GM12878 (cell line): ENCODE results near the gene MAN1A1. TPM values are rescaled to one million over a fixed set of nuclear protein-coding genes. Genes with fewer than 3 reads are reported as not detected.

Experiments
- ATAC-seq: fragments of 200-7000 bp; cut with Tn5 transposase; 3 replicates; pipeline ENCODE4 v1.9.1; 2020; ENCODE audit warnings: mild to moderate bottlenecking, moderate library complexity
- BruUV-seq: library from RNA; stranded (reverse); fragments of 400-500 nt; replicated peaks from 2 replicates; lab custom pipeline; 2021; lab: Mats Ljungman, UMichigan
- CTCF ChIA-PET: fragments of 300-600 bp; sonication (Branson Sonifier 250); formaldehyde crosslinking; extraction: SDS; loops from one replicate; lab custom pipeline; 2021; ENCODE audit warnings: inconsistent platforms; lab: Yijun Ruan, JAX
- POLR2A ChIA-PET: fragments of 350-600 bp; formaldehyde crosslinking; extraction: SDS; loops from one replicate; lab custom pipeline; 2021; ENCODE audit warnings: inconsistent platforms; lab: Charles Lee
- RAD21 ChIA-PET: fragments of 300-600 bp; sonication (Branson Sonifier 250); formaldehyde crosslinking; loops from one replicate; lab custom pipeline; 2023; ENCODE audit warnings: antibody characterized with exemption; ENCODE audit not compliant: unreplicated experiment; lab: Charles Lee
- SMC1A ChIA-PET: fragments of 300-600 bp; sonication (Branson Sonifier 250); formaldehyde crosslinking; loops from one replicate; lab custom pipeline; 2023; ENCODE audit not compliant: unreplicated experiment, uncharacterized antibody; lab: Charles Lee
- DNase-seq: peaks from one replicate; pipeline ENCODE4 v3.0.0-alpha.2; 2011; ENCODE audit warnings: low read depth, low spot score
- FAIRE-seq: peaks from 3 replicates; lab custom pipeline; 2011; peaks lifted over from hg19 to GRCh38; lab: Jason Lieb, UNC
- H2AFZ ChIP-seq: 2 replicates; pipeline ENCODE4 v1.6.0; 2011; ENCODE audit warnings: low read depth, low read length, control low read depth; ENCODE audit not compliant: control insufficient read depth
- H3K27ac ChIP-seq: 2 replicates; pipeline ENCODE4 v1.5.1; 2011; ENCODE audit warnings: control low read depth; ENCODE audit not compliant: control insufficient read depth, insufficient read depth
- H3K27me3 ChIP-seq, 2 experiments: replicated peaks in 1 of 2; 2 replicates each; pipeline versions ENCODE4 v1.6.0 to v1.6.1; 2011; ENCODE audit warnings: low read length in 1 of 2; ENCODE audit not compliant: control insufficient read depth in 2 of 2, insufficient read depth in 2 of 2
- H3K36me3 ChIP-seq, 2 experiments: 2 replicates each; pipeline ENCODE4 v1.5.1; 2011; ENCODE audit warnings: low read length in 1 of 2; ENCODE audit not compliant: control insufficient read depth in 2 of 2, insufficient read depth in 2 of 2
- H3K4me1 ChIP-seq: 2 replicates; pipeline ENCODE4 v1.6.1; 2011; ENCODE audit warnings: mild to moderate bottlenecking, low read length, moderate library complexity, mixed read lengths; ENCODE audit not compliant: control insufficient read depth, insufficient read depth
- H3K4me2 ChIP-seq: 2 replicates; pipeline ENCODE4 v1.6.0; 2011; ENCODE audit warnings: control low read depth; ENCODE audit not compliant: control insufficient read depth, insufficient read depth
- H3K4me3 ChIP-seq: fragments of 200-600 bp; sonication (generic); 2 replicates; pipeline ENCODE4 v1.5.1; 2016
- H3K79me2 ChIP-seq: 2 replicates; pipeline ENCODE4 v1.6.0; 2011; ENCODE audit warnings: low read length; ENCODE audit not compliant: control insufficient read depth, insufficient read depth
- H3K9ac ChIP-seq: 2 replicates; pipeline ENCODE4 v1.8.0; 2011; ENCODE audit warnings: low read length, control low read depth, mixed read lengths; ENCODE audit not compliant: control insufficient read depth, insufficient read depth
- H3K9me3 ChIP-seq: replicated peaks from 3 replicates; pipeline ENCODE4 v1.5.1; 2011; ENCODE audit warnings: mild to moderate bottlenecking, low read length; ENCODE audit not compliant: control insufficient read depth, insufficient read depth
- H4K20me1 ChIP-seq: 2 replicates; pipeline ENCODE4 v1.6.0; 2011; ENCODE audit not compliant: control insufficient read depth, insufficient read depth
- BCL11A ChIP-seq: IDR thresholded peaks from 2 replicates; pipeline ENCODE4 v1.6.1; 2011; ENCODE audit warnings: low read depth, low read length
- CHD1 ChIP-seq: IDR thresholded peaks from 2 replicates; pipeline ENCODE4 v1.6.1; 2012; ENCODE audit warnings: low read depth, low read length, improper control_type of control experiment
- CHD2 ChIP-seq: IDR thresholded peaks from 2 replicates; pipeline ENCODE4 v1.6.1; 2011; ENCODE audit warnings: low read depth, low read length, improper control_type of control experiment, borderline replicate concordance
- DPF2 ChIP-seq: fragments of 450-650 bp; IDR thresholded peaks from 2 replicates; pipeline ENCODE4 v1.6.1; 2017; ENCODE audit warnings: mild to moderate bottlenecking
- ETV6 ChIP-seq, 2 experiments: fragments of 450-650 bp in 1 of 2; IDR thresholded peaks in 1 of 2; conservative IDR thresholded peaks in 1 of 2; 2 replicates each; pipeline ENCODE4 v1.6.1; 2014; ENCODE audit warnings: antibody characterized with exemption in 1 of 2, borderline replicate concordance in 1 of 2, low read depth in 1 of 2, mild to moderate bottlenecking in 1 of 2, moderate library complexity in 1 of 2
- HSF1 ChIP-seq: fragments of 150-350 bp; IDR thresholded peaks from 2 replicates; pipeline ENCODE4 v1.6.1; 2014; ENCODE audit warnings: mild to moderate bottlenecking, low read depth, low read length
- MEF2B ChIP-seq: fragments of 450-650 bp; IDR thresholded peaks from 2 replicates; pipeline ENCODE4 v1.6.1; 2018; ENCODE audit warnings: mild to moderate bottlenecking, moderate library complexity; ENCODE audit not compliant: partially characterized antibody, poor library complexity, severe bottlenecking
- NR2C2 ChIP-seq: IDR thresholded peaks from 2 replicates; pipeline ENCODE4 v1.6.1; 2011; ENCODE audit warnings: borderline replicate concordance, low read depth; ENCODE audit not compliant: control insufficient read depth, insufficient read length
- SIX5 ChIP-seq: IDR thresholded peaks from 2 replicates; pipeline ENCODE4 v1.6.1; 2011; ENCODE audit warnings: mild to moderate bottlenecking, low read depth, low read length, moderate library complexity; ENCODE audit not compliant: severe bottlenecking
- SMAD1 ChIP-seq: fragments of 450-650 bp; IDR thresholded peaks from 2 replicates; pipeline ENCODE4 v1.6.1; 2018; ENCODE audit warnings: mild to moderate bottlenecking, low read depth; ENCODE audit not compliant: partially characterized antibody
- SPI1 ChIP-seq: IDR thresholded peaks from 2 replicates; pipeline ENCODE4 v1.6.1; 2011; ENCODE audit warnings: low read depth, mild to moderate bottlenecking, low read length, moderate library complexity, borderline replicate concordance; ENCODE audit not compliant: insufficient read depth
- TCF7 ChIP-seq: IDR thresholded peaks from 2 replicates; pipeline ENCODE4 v1.6.1; 2014; ENCODE audit warnings: antibody characterized with exemption, borderline replicate concordance
- YBX1 ChIP-seq: fragments of 450-650 bp; IDR thresholded peaks from 2 replicates; pipeline ENCODE4 v1.6.1; 2016; ENCODE audit warnings: antibody characterized with exemption
- ZNF384 ChIP-seq: IDR thresholded peaks from 2 replicates; pipeline ENCODE4 v1.6.1; 2012; ENCODE audit warnings: low read depth, mild to moderate bottlenecking, low read length, improper control_type of control experiment, borderline replicate concordance
- ZNF687 ChIP-seq: fragments of 450-650 bp; IDR thresholded peaks from 2 replicates; pipeline ENCODE4 v1.6.1; 2017; ENCODE audit warnings: mild to moderate bottlenecking, moderate library complexity
- WGBS: methylation state at CpG from one replicate; pipeline ENCODE4 v1.1.6; 2016; ENCODE audit warnings: low lambda C conversion rate; ENCODE audit not compliant: insufficient replicate concordance, insufficient coverage; ENCODE audit errors: missing lambda C conversion rate; 5-methylcytosine and 5-hydroxymethylcytosine counted together
- in situ Hi-C: fragments of 300-500 bp; cut with MboI; formaldehyde crosslinking; loops from 9 replicates; pipeline ENCODE4 v1.14.3; 2018; ENCODE audit warnings: mixed read lengths
- intact Hi-C: fragments of 100-400 bp; cut with micrococcal nuclease; formaldehyde crosslinking; loops from one replicate; pipeline ENCODE4 v1.14.2; 2022; ENCODE audit not compliant: unreplicated experiment
- polyA plus RNA-seq, 11 experiments: library from polyadenylated mRNA; depleted of rRNA in 4 of 11; unstranded in 6 of 11; stranded (reverse) in 5 of 11; fragments of >200 nt; fragmentation: Nextera tagmentation in 4 of 11; fragmentation: Illumina TruSeq in 1 of 11; extraction: Ambion mirVana in 4 of 11; extraction: Trizol in 1 of 11; gene quantifications; 1 replicate in 1 of 11; 2 replicates in 10 of 11; pipeline versions ENCODE4 v1.2.1 to v1.2.3, GENCODE V29; 2011 to 2016; ENCODE audit warnings: inconsistent platforms in 2 of 11, missing spikeins in 2 of 11, low read depth in 1 of 11
- total RNA-seq, 4 experiments: library from RNA; depleted of rRNA in 3 of 4; stranded (reverse); fragments of >200 nt in 3 of 4; fragmentation: Illumina TruSeq in 1 of 4; extraction: Trizol in 1 of 4; gene quantifications; 2 replicates each; pipeline versions ENCODE4 v1.2.1 to v1.2.3, GENCODE V29; 2013 to 2021
- TF ChIP-seq, protein P1 (sequence below): IDR thresholded peaks from 2 replicates; pipeline ENCODE4 v1.6.1; 2012; ENCODE audit warnings: low read depth, low read length, improper control_type of control experiment
- TF ChIP-seq, protein P2 (sequence below): fragments of 450-650 bp; IDR thresholded peaks from 2 replicates; pipeline ENCODE4 v1.6.1; 2016; ENCODE audit warnings: mild to moderate bottlenecking

MAN1A1 gene
- total and polyA plus RNA-seq, 10 of the 15 experiments (the other 5 are each of a cell fraction or from before 2014, with no cell fraction given): 5.4 to 28.1 (median 19.5) TPM

DNA sequence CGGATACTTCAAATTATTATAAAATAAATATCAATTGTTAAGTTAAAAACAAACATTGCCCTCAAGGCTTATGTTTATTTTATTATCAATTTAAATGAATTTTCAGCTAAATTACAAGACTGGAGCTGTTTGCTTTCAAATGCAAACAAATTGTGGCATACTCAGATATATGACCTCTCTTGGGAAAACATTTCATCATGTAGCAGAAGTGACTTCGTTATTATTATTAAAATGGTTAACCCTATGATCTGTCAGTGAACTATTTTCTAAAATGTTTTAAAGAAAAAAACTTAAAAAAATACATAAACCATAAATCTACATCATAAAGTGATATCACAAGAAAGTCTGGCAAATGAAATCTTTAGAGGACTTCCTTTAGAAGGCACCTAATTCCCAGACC is 72.5 kb downstream of the MAN1A1 start (continued):
- TF ChIP-seq ZNF687: no peak
- no peak for TF ChIP-seq SIX5
- TF ChIP-seq ETV6 (conservative IDR thresholded peaks at IDR 0.05 in 1 of 2, IDR thresholded peaks at IDR 0.05 in 1 of 2; ENCODE audit: borderline replicate concordance in 1 of 2, low read depth in 1 of 2): no peak
- no peak for TF ChIP-seq BCL11A
- TF ChIP-seq, protein P1, sequence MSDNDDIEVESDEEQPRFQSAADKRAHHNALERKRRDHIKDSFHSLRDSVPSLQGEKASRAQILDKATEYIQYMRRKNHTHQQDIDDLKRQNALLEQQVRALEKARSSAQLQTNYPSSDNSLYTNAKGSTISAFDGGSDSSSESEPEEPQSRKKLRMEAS: no peak
- TF ChIP-seq, all 136 proteins: peak for 0

DNA sequence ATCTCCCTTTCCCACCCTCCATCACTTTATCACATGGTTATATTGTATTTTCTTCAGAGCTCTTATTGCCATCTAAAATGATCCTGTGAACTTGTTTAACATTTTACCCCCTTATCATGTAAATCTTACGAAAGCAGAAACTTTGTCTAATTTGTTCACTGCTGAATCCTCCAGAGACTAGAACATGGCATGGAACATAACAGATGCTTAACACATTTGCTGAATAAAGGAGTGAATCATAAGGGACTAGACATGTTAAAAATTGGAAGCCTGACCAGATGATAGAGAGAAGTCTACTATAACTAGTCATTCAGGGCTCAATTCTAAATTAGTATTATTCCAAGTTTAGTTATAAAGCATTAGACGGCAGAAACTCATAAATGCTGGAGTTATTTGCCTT is 73.3 kb downstream of the MAN1A1 start:
- no peaks in the 10 kb centered on the region for H3K27me3 ChIP-seq
- TF ChIP-seq TCF7 (no peak), NR2C2 (no peak), CHD2 (no peak), SPI1 (no peak), YBX1 (no peak), HSF1 (no peak), CHD1 (no peak), MEF2B (no peak), ZNF384 (no peak), DPF2 (no peak), SMAD1 (no peak)
- TF ChIP-seq, protein P2, sequence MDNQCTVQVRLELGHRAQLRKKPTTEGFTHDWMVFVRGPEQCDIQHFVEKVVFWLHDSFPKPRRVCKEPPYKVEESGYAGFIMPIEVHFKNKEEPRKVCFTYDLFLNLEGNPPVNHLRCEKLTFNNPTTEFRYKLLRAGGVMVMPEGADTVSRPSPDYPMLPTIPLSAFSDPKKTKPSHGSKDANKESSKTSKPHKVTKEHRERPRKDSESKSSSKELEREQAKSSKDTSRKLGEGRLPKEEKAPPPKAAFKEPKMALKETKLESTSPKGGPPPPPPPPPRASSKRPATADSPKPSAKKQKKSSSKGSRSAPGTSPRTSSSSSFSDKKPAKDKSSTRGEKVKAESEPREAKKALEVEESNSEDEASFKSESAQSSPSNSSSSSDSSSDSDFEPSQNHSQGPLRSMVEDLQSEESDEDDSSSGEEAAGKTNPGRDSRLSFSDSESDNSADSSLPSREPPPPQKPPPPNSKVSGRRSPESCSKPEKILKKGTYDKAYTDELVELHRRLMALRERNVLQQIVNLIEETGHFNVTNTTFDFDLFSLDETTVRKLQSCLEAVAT: no peak

More for the DNA sequence above, 73.3 kb downstream of the MAN1A1 start:
- Histone ChIP-seq H3K4me3 (no peak overlapping the region), H2AFZ (no peak overlapping the region), H3K79me2 (no peaks in the 10 kb centered on the region), H4K20me1 (no peaks in the 10 kb centered on the region), H3K4me2 (no peak overlapping the region), H3K9me3 (no peaks in the 10 kb centered on the region), H3K27ac (no peak overlapping the region), H3K36me3 (no peaks in the 10 kb centered on the region), H3K9ac (no peak overlapping the region), H3K4me1 (no peaks in the 10 kb centered on the region)
- FAIRE-seq (no peak), DNase-seq (no peak), ATAC-seq (no peak)
- intact Hi-C loops: no loop called here
- WGBS: 96% methylated on average over 2 of the region's 2 CpGs
- no TSS peak for BruUV-seq
- ChIA-PET POLR2A (no interaction called here), CTCF (interaction anchor here (1.1 kb wide), 1 partner anchor 9 kb away, joined by 3 read pairs; no protein-coding TSS in a partner anchor), SMC1A (interaction anchor here (0.9 kb wide), 2 partner anchors 12 to 15 kb away, joined by 3 to 4 read pairs; no protein-coding TSS in a partner anchor), RAD21 (no interaction called here)
- in situ Hi-C loops: no loop called here
